ENCODE data around the gene BARX2. TPM values are rescaled to one million over a fixed set of nuclear protein-coding genes. Genes with fewer than 3 reads are reported as not detected.

BARX2 gene
- total and polyA plus RNA-seq, 11 donors: 0.03 to 0.72 (median 0.12) TPM; not detected in 8

- Histone ChIP-seq H3K27me3 (no peaks in the 10 kb centered on the region), H3K4me3 (no peak overlapping the region), H3K9me3 (peaks cover 0 to 8% (median under 1%) of the 10 kb centered on the region in 12 donors), H3K4me1 (no peaks in the 10 kb centered on the region), H3K27ac (no peak overlapping the region), H3K36me3 (no peaks in the 10 kb centered on the region)
- TF ChIP-seq, protein P1, sequence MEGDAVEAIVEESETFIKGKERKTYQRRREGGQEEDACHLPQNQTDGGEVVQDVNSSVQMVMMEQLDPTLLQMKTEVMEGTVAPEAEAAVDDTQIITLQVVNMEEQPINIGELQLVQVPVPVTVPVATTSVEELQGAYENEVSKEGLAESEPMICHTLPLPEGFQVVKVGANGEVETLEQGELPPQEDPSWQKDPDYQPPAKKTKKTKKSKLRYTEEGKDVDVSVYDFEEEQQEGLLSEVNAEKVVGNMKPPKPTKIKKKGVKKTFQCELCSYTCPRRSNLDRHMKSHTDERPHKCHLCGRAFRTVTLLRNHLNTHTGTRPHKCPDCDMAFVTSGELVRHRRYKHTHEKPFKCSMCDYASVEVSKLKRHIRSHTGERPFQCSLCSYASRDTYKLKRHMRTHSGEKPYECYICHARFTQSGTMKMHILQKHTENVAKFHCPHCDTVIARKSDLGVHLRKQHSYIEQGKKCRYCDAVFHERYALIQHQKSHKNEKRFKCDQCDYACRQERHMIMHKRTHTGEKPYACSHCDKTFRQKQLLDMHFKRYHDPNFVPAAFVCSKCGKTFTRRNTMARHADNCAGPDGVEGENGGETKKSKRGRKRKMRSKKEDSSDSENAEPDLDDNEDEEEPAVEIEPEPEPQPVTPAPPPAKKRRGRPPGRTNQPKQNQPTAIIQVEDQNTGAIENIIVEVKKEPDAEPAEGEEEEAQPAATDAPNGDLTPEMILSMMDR (IDR thresholded peaks at IDR 0.05): no peak
- TF ChIP-seq POLR2A (IDR thresholded peaks at IDR 0.05): no peak
- intact Hi-C loops (cut with DNase I): no loop called here
- WGBS, 4 donors: 46 to 63% (median 55%) methylated on average over 6 of the region's 6 CpGs
- ATAC-seq (no peak), DNase-seq (no peak)
Measured at GRCh38 chr11:129443276-129443675, 67.6 kb downstream of the BARX2 start.

- TF ChIP-seq POLR2A (IDR thresholded peaks at IDR 0.05): no peak
- TF ChIP-seq, protein P1 (IDR thresholded peaks at IDR 0.05): no peak
- Histone ChIP-seq H3K4me3 (no peak overlapping the region), H3K9me3 (peaks cover 0 to 14% (median 4%) of the 10 kb centered on the region in 12 donors), H3K27me3 (no peaks in the 10 kb centered on the region), H3K27ac (no peak overlapping the region), H3K36me3 (no peaks in the 10 kb centered on the region), H3K4me1 (no peaks in the 10 kb centered on the region)
- ATAC-seq: no peak
- WGBS, 4 donors: 79 to 93% (median 89%) methylated on average over 5 of the region's 5 CpGs
- no peak for DNase-seq
- intact Hi-C loops (cut with DNase I): no loop called here
Measured at GRCh38 chr11:129444274-129444673, 68.6 kb downstream of the BARX2 start.

DNA sequence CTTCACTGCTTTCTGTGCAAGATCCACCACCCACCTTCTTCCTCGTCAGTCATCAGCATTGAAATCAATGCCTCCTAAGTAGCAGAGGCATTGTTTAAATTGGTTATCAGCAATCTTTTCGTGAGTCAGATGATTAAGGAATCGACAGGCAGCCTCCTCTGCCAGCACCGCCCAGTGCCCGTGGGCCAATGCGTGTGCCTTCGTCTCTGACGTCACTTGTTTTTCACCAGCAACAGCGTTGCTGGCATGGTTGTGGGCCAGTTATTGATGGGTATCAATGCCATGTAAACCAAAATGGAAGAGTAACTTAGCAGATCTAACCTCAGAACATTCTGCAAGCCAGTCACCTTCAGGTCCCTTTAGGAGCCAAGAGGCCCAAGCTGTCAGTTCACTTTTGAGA is 69.6 kb downstream of the BARX2 start:
- Histone ChIP-seq H3K9me3 (peaks cover 0 to 14% (median 4%) of the 10 kb centered on the region in 12 donors), H3K27ac (no peak overlapping the region), H3K27me3 (no peaks in the 10 kb centered on the region), H3K36me3 (no peaks in the 10 kb centered on the region), H3K4me3 (no peak overlapping the region), H3K4me1 (no peaks in the 10 kb centered on the region)
- DNase-seq (no peak), ATAC-seq (no peak)
- no peak for TF ChIP-seq POLR2A (IDR thresholded peaks at IDR 0.05)
- TF ChIP-seq, protein P1 (IDR thresholded peaks at IDR 0.05): no peak
- 85 to 90% (median 89%) methylated on average over 9 of the region's 9 CpGs for WGBS, 4 donors
- intact Hi-C loops (cut with DNase I): no loop called here

- no peak for DNase-seq
- WGBS, 4 donors: 86 to 92% (median 90%) methylated on average over 3 of the region's 3 CpGs
- Histone ChIP-seq H3K36me3 (no peaks in the 10 kb centered on the region), H3K9me3 (peaks cover 0 to 14% (median 4%) of the 10 kb centered on the region in 12 donors), H3K27me3 (no peaks in the 10 kb centered on the region), H3K4me3 (no peak overlapping the region), H3K27ac (no peak overlapping the region), H3K4me1 (no peaks in the 10 kb centered on the region)
- no peak for ATAC-seq
- intact Hi-C loops (cut with DNase I): no loop called here
- TF ChIP-seq, protein P1 (IDR thresholded peaks at IDR 0.05): no peak
- no peak for TF ChIP-seq POLR2A (IDR thresholded peaks at IDR 0.05)
Measured at GRCh38 chr11:129446572-129446971, 70.9 kb downstream of the BARX2 start.

Data from heart left ventricle (tissue), 16 donors.